ENCODE data around the gene APBA1.

Gene APBA1

GRCh38 chr9:69573651-69574050 lies 98.5 kb downstream of the APBA1 start:
- no peak for DNase-seq

- DNase-seq = no peak
Observed at GRCh38 chr9:69572611-69573010, 99.6 kb downstream of the APBA1 start.

GRCh38 chr9:69571032-69571431 lies 101.1 kb downstream of the APBA1 start:
- no peak for DNase-seq

GRCh38 chr9:69569738-69570451 lies 102.3 kb downstream of the APBA1 start:
- no peak for DNase-seq

- DNase-seq = no peak
Observed at GRCh38 chr9:69564557-69564956, 107.6 kb downstream of the APBA1 start.

GRCh38 chr9:69559126-69559525 lies 113.0 kb downstream of the APBA1 start:
- no peak for DNase-seq

- DNase-seq = no peak
Observed at GRCh38 chr9:69556707-69557106, 115.5 kb downstream of the APBA1 start.

- no peak for DNase-seq
Observed at GRCh38 chr9:69555802-69556201, 116.4 kb downstream of the APBA1 start.

- no peak for DNase-seq
Observed at GRCh38 chr9:69554945-69555344, 117.2 kb downstream of the APBA1 start.

- DNase-seq = peak; percentile 40
Observed at GRCh38 chr9:69549310-69550202, 122.6 kb downstream of the APBA1 start.

GRCh38 chr9:69548681-69549080 lies 123.5 kb downstream of the APBA1 start:
- DNase-seq = no peak

GRCh38 chr9:69546265-69546664 lies 125.9 kb downstream of the APBA1 start:
- DNase-seq = no peak

- no peak for DNase-seq
Observed at GRCh38 chr9:69542942-69543704, 129.0 kb downstream of the APBA1 start.

- DNase-seq = no peak
Observed at GRCh38 chr9:69542058-69542457, 130.1 kb downstream of the APBA1 start.

GRCh38 chr9:69535911-69536310 lies 136.3 kb downstream of the APBA1 start:
- no peak for DNase-seq

GRCh38 chr9:69535286-69535832 lies 136.8 kb downstream of the APBA1 start:
- DNase-seq = no peak

GRCh38 chr9:69532396-69532795 lies 139.8 kb downstream of the APBA1 start:
- DNase-seq = no peak

- DNase-seq = no peak
Observed at GRCh38 chr9:69527454-69527853, 144.7 kb downstream of the APBA1 start.

- no peak for DNase-seq
Observed at GRCh38 chr9:69526699-69527098, 145.5 kb downstream of the APBA1 start.

GRCh38 chr9:69519470-69520240 lies 152.5 kb downstream of the APBA1 start:
- no peak for DNase-seq

GRCh38 chr9:69516353-69517322 lies 155.5 kb downstream of the APBA1 start:
- DNase-seq = no peak

Measured in CD4-positive, alpha-beta T cell treated with Interleukin-10 for 1 hour (primary cell).